K562 (cell line): Measurements from ENCODE around the gene NPR1. TPM values are rescaled to one million over a fixed set of nuclear protein-coding genes. Genes with fewer than 3 reads are reported as not detected.

ENCODE experiments used
- ETV1 ChIP-seq: fragments of 450-650 bp; conservative IDR thresholded peaks from 2 replicates; pipeline ENCODE4 v1.6.1; 2016; ENCODE audit warnings: missing genetic modification characterization, control low read depth, low read depth, missing compliant biosample characterization
- GTF2E2 ChIP-seq: fragments of 200-800 bp; sonication (Bioruptor generic); IDR thresholded peaks from 2 replicates; pipeline ENCODE4 v1.6.1; 2016; ENCODE audit warnings: missing genetic modification characterization, missing compliant biosample characterization
- HDAC8 ChIP-seq: fragments of 450-650 bp; IDR thresholded peaks from 2 replicates; pipeline ENCODE4 v1.6.1; 2016; ENCODE audit warnings: mild to moderate bottlenecking, missing genetic modification characterization, moderate library complexity, missing compliant biosample characterization
- KAT7 ChIP-seq: sonication (generic); formaldehyde crosslinking; IDR thresholded peaks from 2 replicates; pipeline ENCODE4 v1.8.0; 2022; ENCODE audit warnings: missing genetic modification reagents, mild to moderate bottlenecking, borderline replicate concordance
- MCM3 ChIP-seq: fragments of 450-650 bp; IDR thresholded peaks from 2 replicates; pipeline ENCODE4 v1.6.1; 2016
- MEIS2 ChIP-seq: fragments of 450-650 bp; IDR thresholded peaks from 2 replicates; pipeline ENCODE4 v1.6.1; 2014; ENCODE audit warnings: mild to moderate bottlenecking; ENCODE audit not compliant: partially characterized antibody
- NFATC3 ChIP-seq: fragments of 450-650 bp; IDR thresholded peaks from 2 replicates; pipeline ENCODE4 v1.6.1; 2017; ENCODE audit warnings: mild to moderate bottlenecking
- OTX1 ChIP-seq: fragments of 450-650 bp; formaldehyde crosslinking; IDR thresholded peaks from 2 replicates; pipeline ENCODE4 v1.4.0; 2022; ENCODE audit warnings: mild to moderate bottlenecking
- PKNOX1 ChIP-seq: fragments of 450-650 bp; IDR thresholded peaks from 2 replicates; pipeline ENCODE4 v1.6.1; 2016
- POLR2H ChIP-seq: IDR thresholded peaks from 2 replicates; pipeline ENCODE4 v1.6.1; 2016; ENCODE audit warnings: missing genetic modification characterization, low read depth, mild to moderate bottlenecking, control low read depth, missing compliant biosample characterization, moderate library complexity
- RFX5 ChIP-seq: IDR thresholded peaks from 2 replicates; pipeline ENCODE4 v1.6.1; 2011; ENCODE audit warnings: low read depth, mild to moderate bottlenecking, improper control_type of control experiment, low read length
- TSC22D4 ChIP-seq: fragments of 450-650 bp; IDR thresholded peaks from 2 replicates; pipeline ENCODE4 v1.6.1; 2016; ENCODE audit warnings: missing genetic modification characterization, missing biosample characterization, control low read depth
- YY1 ChIP-seq, 3 experiments: IDR thresholded peaks; 2 replicates each; pipeline ENCODE4 v1.6.1; 2011; ENCODE audit warnings: low read length in 2 of 3, mild to moderate bottlenecking in 2 of 3, moderate library complexity in 2 of 3, borderline replicate concordance in 1 of 3, control low read depth in 1 of 3, low read depth in 1 of 3; ENCODE audit not compliant: insufficient read depth in 3 of 3, insufficient replicate concordance in 2 of 3, control insufficient read depth in 1 of 3, insufficient read length in 1 of 3; ENCODE audit errors: extremely low read depth in 1 of 3
- ZFX ChIP-seq: sonication (generic); formaldehyde crosslinking; IDR thresholded peaks from 2 replicates; pipeline ENCODE4 v1.8.0; 2022; ENCODE audit warnings: mild to moderate bottlenecking, missing genetic modification reagents, moderate library complexity
- ZKSCAN3 ChIP-seq: fragments of 250-450 bp; sonication (Bioruptor Pico); IDR thresholded peaks from 2 replicates; pipeline ENCODE4 v1.4.0; 2020
- ZNF592 ChIP-seq: fragments of 450-650 bp; IDR thresholded peaks from 2 replicates; pipeline ENCODE4 v1.6.1; 2017; ENCODE audit warnings: antibody characterized with exemption, mild to moderate bottlenecking
- polyA plus RNA-seq, 8 experiments: library from polyadenylated mRNA; depleted of rRNA in 4 of 8; stranded (reverse) in 5 of 8; unstranded in 3 of 8; fragments of >200 nt; fragmentation: Nextera tagmentation in 2 of 8; fragmentation: Illumina TruSeq in 1 of 8; extraction: Ambion mirVana in 2 of 8; extraction: Trizol in 1 of 8; gene quantifications; 2 replicates each; pipeline versions ENCODE4 v1.2.1 to v1.2.3, GENCODE V29; 2011 to 2014; ENCODE audit warnings: inconsistent platforms in 1 of 8, missing spikeins in 1 of 8
- total RNA-seq, 7 experiments: library from RNA; depleted of rRNA in 6 of 7; stranded (reverse); fragments of >200 nt in 6 of 7; fragmentation: Illumina TruSeq in 2 of 7; extraction: Trizol in 2 of 7; gene quantifications; 2 replicates each; pipeline versions ENCODE4 v1.2.1 to v1.2.3, GENCODE V29; 2011 to 2021; ENCODE audit warnings: low replicate concordance in 1 of 7
- TF ChIP-seq, protein P1 (sequence below): fragments of 250-450 bp; sonication (Bioruptor Pico); IDR thresholded peaks from 2 replicates; pipeline ENCODE4 v1.5.0; 2020; ENCODE audit warnings: mild to moderate bottlenecking, borderline replicate concordance
- TF ChIP-seq, protein P2 (sequence below): sonication (generic); formaldehyde crosslinking; IDR thresholded peaks from 2 replicates; pipeline ENCODE4 v1.8.0; 2022; ENCODE audit warnings: mild to moderate bottlenecking, missing genetic modification reagents

NPR1 gene
- total and polyA plus RNA-seq, 9 of the 15 experiments (the other 6 are each of a cell fraction or from before 2014, with no cell fraction given): 0.05 to 0.16 (median 0.06) TPM; not detected in 6

DNA sequence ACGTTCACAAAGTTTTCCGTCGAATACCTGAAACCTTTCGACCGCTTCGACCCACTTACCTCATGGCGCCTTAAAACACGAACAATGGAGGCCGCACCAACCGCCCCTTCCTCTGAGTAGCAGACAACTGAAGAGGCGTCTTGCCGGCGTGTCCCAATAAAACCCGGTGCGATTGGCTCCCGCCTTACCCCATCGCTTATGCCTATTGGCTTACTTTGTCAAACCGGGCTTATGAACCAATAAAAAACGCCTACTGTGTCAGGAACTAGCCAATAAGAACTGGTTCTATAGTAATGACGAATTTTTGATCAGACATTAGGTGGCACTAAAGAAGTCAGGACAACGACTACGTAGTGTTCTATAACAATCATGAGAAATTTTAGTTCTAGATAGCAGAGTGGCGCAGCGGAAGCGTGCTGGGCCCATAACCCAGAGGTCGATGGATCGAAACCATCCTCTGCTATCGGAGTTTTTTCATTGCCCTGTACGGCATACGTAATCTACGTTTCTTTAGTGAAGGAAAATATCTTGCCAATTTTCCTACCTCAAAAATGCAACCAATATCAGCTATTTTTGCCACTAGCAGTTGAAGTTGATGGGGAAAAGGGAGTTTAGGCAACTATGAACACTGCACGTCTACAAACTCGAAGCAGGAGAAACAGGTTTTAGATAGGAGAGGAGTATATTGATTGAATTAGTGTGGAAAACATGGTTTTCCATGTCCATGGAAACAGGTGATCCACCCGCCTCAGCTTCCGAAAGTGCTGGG lies 7.4 kb upstream of the NPR1 start, which contains the start of gene ILF2 (continued):
- TF ChIP-seq PKNOX1 (peak; percentile 68), NFATC3 (no peak; the same call in 1 of the 2 replicates), GTF2E2 (tag) (peak; percentile 90; the same call in 1 of the 2 replicates), TSC22D4 (tag) (no peak), KAT7 (CRISPR knock-in tag) (peak; percentile 88; the same call in 1 of the 2 replicates), HDAC8 (tag) (no peak; the same call in 1 of the 2 replicates), RFX5 (peak; percentile 71; the same call in 1 of the 2 replicates), POLR2H (tag) (peak; percentile 100), MCM3 (no peak), OTX1 (CRISPR knock-in tag) (no peak), YY1 (IDR thresholded peaks at IDR 0.05; ENCODE audit: borderline replicate concordance in 1 of 3, control insufficient read depth in 1 of 3, extremely low read depth in 1 of 3, insufficient read depth in 3 of 3, insufficient read length in 1 of 3, insufficient replicate concordance in 2 of 3, low read depth in 1 of 3, low read length in 2 of 3) (peak; percentile 31 to 93 (median 85)), ZNF592 (peak; percentile 94), ZFX (peak; percentile 83), MEIS2 (peak; percentile 32), ETV1 (tag) (peak; percentile 86), ZKSCAN3 (CRISPR knock-in tag) (no peak)
- TF ChIP-seq, protein P1, sequence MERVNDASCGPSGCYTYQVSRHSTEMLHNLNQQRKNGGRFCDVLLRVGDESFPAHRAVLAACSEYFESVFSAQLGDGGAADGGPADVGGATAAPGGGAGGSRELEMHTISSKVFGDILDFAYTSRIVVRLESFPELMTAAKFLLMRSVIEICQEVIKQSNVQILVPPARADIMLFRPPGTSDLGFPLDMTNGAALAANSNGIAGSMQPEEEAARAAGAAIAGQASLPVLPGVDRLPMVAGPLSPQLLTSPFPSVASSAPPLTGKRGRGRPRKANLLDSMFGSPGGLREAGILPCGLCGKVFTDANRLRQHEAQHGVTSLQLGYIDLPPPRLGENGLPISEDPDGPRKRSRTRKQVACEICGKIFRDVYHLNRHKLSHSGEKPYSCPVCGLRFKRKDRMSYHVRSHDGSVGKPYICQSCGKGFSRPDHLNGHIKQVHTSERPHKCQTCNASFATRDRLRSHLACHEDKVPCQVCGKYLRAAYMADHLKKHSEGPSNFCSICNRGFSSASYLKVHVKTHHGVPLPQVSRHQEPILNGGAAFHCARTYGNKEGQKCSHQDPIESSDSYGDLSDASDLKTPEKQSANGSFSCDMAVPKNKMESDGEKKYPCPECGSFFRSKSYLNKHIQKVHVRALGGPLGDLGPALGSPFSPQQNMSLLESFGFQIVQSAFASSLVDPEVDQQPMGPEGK: no peak
- TF ChIP-seq, protein P2, sequence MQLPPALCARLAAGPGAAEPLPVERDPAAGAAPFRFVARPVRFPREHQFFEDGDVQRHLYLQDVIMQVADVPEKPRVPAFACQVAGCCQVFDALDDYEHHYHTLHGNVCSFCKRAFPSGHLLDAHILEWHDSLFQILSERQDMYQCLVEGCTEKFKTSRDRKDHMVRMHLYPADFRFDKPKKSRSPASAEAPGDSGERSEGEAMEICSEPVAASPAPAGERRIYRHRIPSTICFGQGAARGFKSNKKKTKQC (CRISPR knock-in tag): peak; percentile 24; the same call in 1 of the 2 replicates
